Mesothelial cell of epicardium (in vitro differentiated cells): ENCODE results near the gene SLC38A8. TPM values are rescaled to one million over a fixed set of nuclear protein-coding genes. Genes with fewer than 3 reads are reported as not detected.

ENCODE experiments used
- DNase-seq, 2 experiments: peaks; one replicate each; pipeline ENCODE4 v3.0.0; 2021; ENCODE audit warnings: low spot score in 2 of 2; ENCODE audit not compliant: unreplicated experiment in 2 of 2
- H3K27ac Mint-ChIP-seq: 2 replicates; pipeline ENCODE4 v1.8.0; 2021; ENCODE audit warnings: mixed read lengths
- H3K27me3 Mint-ChIP-seq: 2 replicates; pipeline ENCODE4 v1.8.0; 2021; ENCODE audit warnings: low read depth, mixed read lengths
- H3K36me3 Mint-ChIP-seq: 2 replicates; pipeline ENCODE4 v1.8.0; 2021; ENCODE audit warnings: mixed read lengths
- H3K4me1 Mint-ChIP-seq: 2 replicates; pipeline ENCODE4 v1.8.0; 2021; ENCODE audit warnings: mixed read lengths
- H3K4me3 Mint-ChIP-seq: 2 replicates; pipeline ENCODE4 v1.8.0; 2021; ENCODE audit warnings: mild to moderate bottlenecking, moderate library complexity, mixed read lengths
- H3K9me3 Mint-ChIP-seq: 2 replicates; pipeline ENCODE4 v1.8.0; 2021; ENCODE audit warnings: mixed read lengths
- total RNA-seq: library from RNA; stranded (reverse); gene quantifications from 3 replicates; pipeline ENCODE4 v1.2.1, GENCODE V29; 2021
- TF ChIP-seq, protein P1 (sequence below): fragments of 200-600 bp; sonication (generic); IDR thresholded peaks from one replicate; pipeline ENCODE4 v1.5.0; 2021; ENCODE audit warnings: antibody characterized with exemption; ENCODE audit not compliant: unreplicated experiment

SLC38A8 gene
- total RNA-seq, 1 donor from 2014 or later = not detected

DNA sequence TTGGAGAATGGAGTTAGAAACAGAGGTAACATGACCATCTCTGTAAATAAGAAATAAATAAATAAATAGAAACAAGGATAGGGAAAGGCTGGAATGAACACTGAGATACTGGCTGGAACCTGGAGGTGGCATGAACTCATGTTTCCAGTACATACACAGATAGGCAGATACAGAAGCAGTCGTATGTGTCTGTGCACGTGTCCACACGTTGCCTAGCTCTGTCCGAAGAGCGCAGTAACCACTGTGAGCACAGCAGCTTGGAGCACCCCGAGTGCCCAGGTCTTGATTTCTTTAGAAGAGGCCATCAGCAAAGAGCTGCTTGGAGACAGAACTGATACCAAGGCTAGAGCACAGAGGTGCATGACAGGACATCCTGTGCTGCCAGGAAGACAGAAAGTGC is 37.1 kb upstream of the SLC38A8 start:
- H3K4me1 Mint-ChIP-seq = no peaks in the 10 kb centered on the region
- peaks cover 8% of the 10 kb centered on the region for H3K9me3 Mint-ChIP-seq
- DNase-seq = no peak
- no peaks in the 10 kb centered on the region for H3K27me3 Mint-ChIP-seq
- TF ChIP-seq, protein P1, sequence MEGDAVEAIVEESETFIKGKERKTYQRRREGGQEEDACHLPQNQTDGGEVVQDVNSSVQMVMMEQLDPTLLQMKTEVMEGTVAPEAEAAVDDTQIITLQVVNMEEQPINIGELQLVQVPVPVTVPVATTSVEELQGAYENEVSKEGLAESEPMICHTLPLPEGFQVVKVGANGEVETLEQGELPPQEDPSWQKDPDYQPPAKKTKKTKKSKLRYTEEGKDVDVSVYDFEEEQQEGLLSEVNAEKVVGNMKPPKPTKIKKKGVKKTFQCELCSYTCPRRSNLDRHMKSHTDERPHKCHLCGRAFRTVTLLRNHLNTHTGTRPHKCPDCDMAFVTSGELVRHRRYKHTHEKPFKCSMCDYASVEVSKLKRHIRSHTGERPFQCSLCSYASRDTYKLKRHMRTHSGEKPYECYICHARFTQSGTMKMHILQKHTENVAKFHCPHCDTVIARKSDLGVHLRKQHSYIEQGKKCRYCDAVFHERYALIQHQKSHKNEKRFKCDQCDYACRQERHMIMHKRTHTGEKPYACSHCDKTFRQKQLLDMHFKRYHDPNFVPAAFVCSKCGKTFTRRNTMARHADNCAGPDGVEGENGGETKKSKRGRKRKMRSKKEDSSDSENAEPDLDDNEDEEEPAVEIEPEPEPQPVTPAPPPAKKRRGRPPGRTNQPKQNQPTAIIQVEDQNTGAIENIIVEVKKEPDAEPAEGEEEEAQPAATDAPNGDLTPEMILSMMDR = no peak
- no peak overlapping the region for H3K4me3 Mint-ChIP-seq
- no peak overlapping the region for H3K27ac Mint-ChIP-seq
- peaks cover 45% of the 10 kb centered on the region for H3K36me3 Mint-ChIP-seq

DNA sequence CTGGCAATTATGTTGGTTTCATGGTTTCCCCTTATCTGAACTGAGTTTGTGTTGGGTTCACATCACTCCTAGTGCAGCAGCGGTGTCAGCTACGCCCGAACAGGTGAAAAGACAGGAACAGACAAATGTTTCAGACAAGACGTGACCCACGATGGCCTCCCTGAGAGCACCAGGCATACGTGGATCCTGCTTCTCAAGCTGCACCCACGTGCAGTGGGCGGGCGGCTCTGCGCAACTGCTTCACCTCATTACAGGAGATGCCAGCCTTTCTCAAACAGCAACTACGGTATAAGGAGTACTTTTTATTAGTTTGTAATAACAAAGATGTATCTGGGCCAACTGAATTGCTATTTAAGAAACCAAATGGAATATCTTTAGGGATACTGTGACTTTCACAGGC is 32.8 kb upstream of the SLC38A8 start:
- no peaks in the 10 kb centered on the region for H3K27me3 Mint-ChIP-seq
- no peak overlapping the region for H3K27ac Mint-ChIP-seq
- no peak overlapping the region for H3K4me3 Mint-ChIP-seq
- H3K36me3 Mint-ChIP-seq = peaks cover 48% of the 10 kb centered on the region
- TF ChIP-seq, protein P1 = no peak
- no peaks in the 10 kb centered on the region for H3K4me1 Mint-ChIP-seq
- no peak for DNase-seq
- peaks cover 8% of the 10 kb centered on the region for H3K9me3 Mint-ChIP-seq

DNA sequence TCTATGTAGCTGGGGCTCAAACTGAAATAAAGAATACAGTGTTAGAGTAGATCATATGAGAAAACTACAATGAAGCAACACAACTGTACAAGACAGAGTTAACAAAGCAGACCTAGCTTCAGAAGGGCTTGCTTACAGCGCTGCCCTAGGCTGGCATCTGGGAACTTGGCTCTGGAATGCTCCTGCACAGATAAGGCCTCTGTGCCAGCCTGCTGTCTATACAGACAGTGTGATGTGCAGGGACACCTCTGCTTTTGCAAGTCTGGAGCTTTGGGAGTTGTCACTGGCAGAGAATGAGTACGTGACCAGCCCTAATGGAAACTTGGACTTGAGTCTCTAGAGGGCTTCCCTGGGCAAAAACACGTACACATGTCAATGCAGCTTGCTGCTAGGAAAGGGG is 32.1 kb upstream of the SLC38A8 start:
- Mint-ChIP-seq H3K36me3 (peaks cover 44% of the 10 kb centered on the region), H3K4me1 (no peaks in the 10 kb centered on the region), H3K9me3 (peaks cover 8% of the 10 kb centered on the region), H3K27ac (no peak overlapping the region), H3K4me3 (no peak overlapping the region), H3K27me3 (no peaks in the 10 kb centered on the region)
- no peak for DNase-seq
- TF ChIP-seq, protein P1 = no peak

DNA sequence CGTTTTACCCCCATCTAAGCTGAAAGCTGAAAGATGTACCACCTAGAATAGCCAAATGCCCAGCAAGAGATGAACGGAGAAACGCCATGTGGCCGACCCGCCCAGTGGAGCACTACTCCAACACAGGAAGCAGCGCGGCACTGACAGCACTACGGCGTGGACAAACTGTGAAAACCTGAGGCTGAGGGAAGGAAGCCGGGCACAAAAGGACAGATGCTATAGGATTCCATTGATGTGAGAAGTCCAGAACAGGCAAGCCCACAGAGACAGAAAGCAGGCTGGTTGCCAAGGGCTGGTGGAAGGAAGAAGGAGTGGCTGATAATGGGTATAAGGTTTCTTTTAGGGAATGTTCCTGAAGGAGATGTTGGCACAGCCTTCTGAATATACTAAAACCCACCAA is 29.4 kb upstream of the SLC38A8 start:
- TF ChIP-seq, protein P1 = no peak
- peaks cover 45% of the 10 kb centered on the region for H3K36me3 Mint-ChIP-seq
- H3K27me3 Mint-ChIP-seq = no peaks in the 10 kb centered on the region
- H3K27ac Mint-ChIP-seq = no peak overlapping the region
- no peak for DNase-seq
- no peak overlapping the region for H3K4me3 Mint-ChIP-seq
- no peaks in the 10 kb centered on the region for H3K9me3 Mint-ChIP-seq
- H3K4me1 Mint-ChIP-seq = no peaks in the 10 kb centered on the region

DNA sequence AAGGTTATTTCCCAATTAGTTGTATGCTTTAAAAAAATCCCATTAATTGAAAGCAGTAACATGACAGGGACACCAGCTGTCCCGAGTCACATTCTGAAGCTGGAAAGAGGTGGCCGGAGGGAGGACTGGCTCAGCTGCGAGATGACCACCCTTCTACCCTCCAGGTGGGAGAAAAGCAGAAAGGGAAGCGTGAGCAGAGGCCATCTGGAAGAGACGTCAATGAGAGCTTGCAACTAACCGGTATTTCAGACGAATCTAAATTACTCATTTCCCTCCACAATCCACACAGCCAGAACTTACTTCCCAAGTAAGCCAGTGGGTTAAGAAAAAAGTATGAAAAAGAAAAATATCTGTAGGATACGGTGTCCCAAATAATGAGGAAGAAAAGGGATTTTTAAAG is 28.5 kb upstream of the SLC38A8 start:
- no peak for DNase-seq
- Mint-ChIP-seq H3K36me3 (peaks cover 37% of the 10 kb centered on the region), H3K27me3 (no peaks in the 10 kb centered on the region), H3K4me3 (no peak overlapping the region), H3K4me1 (no peaks in the 10 kb centered on the region), H3K27ac (no peak overlapping the region), H3K9me3 (no peaks in the 10 kb centered on the region)
- TF ChIP-seq, protein P1 = no peak

DNA sequence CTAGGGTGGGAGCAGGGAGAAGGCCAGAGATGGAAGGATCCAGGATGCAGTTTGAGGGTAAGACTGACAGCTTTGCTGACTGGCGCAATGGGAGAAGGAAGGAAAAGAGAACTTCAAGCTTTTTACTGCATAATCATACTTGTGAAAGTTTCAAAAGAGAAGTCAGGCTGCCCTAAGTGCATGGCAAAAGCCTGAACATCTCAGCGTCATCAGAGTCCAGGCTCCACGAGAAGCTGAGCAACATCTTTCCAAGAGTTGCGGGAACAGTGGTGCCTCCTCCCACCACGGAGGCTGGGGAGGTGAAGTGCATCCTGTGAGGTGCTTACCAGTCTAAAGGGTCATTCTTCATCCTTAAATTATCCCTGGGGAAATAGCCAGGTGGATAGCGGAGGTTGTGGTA is 26.9 kb upstream of the SLC38A8 start:
- Mint-ChIP-seq H3K27ac (no peak overlapping the region), H3K36me3 (peaks cover 34% of the 10 kb centered on the region), H3K4me3 (no peak overlapping the region), H3K4me1 (no peaks in the 10 kb centered on the region), H3K9me3 (no peaks in the 10 kb centered on the region), H3K27me3 (no peaks in the 10 kb centered on the region)
- no peak for DNase-seq
- TF ChIP-seq, protein P1 = no peak
